ENCODE data around the gene RGS12.

- no peak for TF ChIP-seq CTCF (IDR thresholded peaks at IDR 0.05)
- TF ChIP-seq ZFX (IDR thresholded peaks at IDR 0.05; ENCODE audit: borderline replicate concordance): no peak
These were observed 18.8 kb downstream of the RGS12 start for GRCh38 chr4:3311489-3312171.
